Measurements from ENCODE around the gene OR6N2.

The OR6N2 gene

DNA sequence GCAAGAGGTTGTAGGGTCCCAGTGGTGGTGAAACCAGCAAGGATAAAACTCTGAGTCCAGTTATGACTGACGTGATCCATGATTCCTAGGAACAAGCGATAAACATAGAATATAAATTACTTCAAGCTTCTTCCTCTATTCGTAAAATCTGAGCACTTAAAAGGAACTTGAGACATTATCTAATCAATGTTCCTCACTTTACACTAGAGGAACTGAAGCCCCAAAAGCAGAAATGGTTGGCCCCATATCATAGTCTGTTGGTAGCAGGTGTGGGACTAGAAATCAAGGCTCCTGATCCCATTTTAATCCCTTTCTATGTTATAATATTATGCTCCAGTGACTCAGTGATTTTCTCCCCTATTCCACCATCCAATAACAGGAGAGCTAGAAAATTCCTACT lies 28.3 kb upstream of the OR6N2 start:
- H3K4me2 ChIP-seq (ENCODE audit: low read length), result no peak overlapping the region
- no peak overlapping the region for H3K4me3 ChIP-seq (ENCODE audit: low read length)
- H3K4me1 ChIP-seq (ENCODE audit: control insufficient read depth, insufficient read depth, low read length), result no peaks in the 10 kb centered on the region
- no peak overlapping the region for H3K9ac ChIP-seq (ENCODE audit: low read depth, low read length)
- H3K36me3 ChIP-seq (ENCODE audit: insufficient read depth, low read length), result no peaks in the 10 kb centered on the region
- H3K27me3 ChIP-seq (ENCODE audit: control insufficient read depth, insufficient read depth, low read length), result no peaks in the 10 kb centered on the region
- H3K9me3 ChIP-seq (replicated peaks; ENCODE audit: low read length), result no peaks in the 10 kb centered on the region

DNA sequence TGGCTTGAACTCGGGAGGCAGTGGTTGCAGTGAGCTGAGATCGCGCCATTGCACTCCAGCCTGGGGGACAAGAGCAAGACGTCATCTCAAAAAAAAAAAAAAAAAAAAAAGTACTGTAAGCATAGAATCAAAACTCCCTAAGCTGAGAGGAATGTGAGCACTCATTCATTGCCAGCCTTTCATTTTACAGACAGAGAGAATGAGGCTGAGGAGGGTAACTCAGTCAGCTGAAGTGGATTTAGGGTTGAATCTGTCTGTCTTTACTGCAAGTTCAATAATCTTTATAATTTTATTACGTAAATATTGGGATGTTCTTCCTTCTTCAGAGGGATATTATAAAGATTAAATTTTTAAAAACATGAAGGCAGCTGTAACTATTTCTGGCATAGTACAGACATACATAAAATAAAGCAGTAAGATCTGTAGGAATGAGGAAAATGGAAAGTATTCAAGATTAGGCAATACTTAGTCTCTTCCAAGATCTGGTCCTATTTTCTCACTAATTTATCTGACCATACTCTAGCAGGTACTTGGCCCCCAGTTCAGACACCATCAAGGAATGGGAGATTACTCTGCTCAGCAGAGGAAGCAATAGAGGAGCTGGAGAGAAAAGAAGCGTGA lies 26.0 kb upstream of the OR6N2 start:
- no peaks in the 10 kb centered on the region for H3K4me1 ChIP-seq (ENCODE audit: control insufficient read depth, insufficient read depth, low read length)
- H3K9ac ChIP-seq (ENCODE audit: low read depth, low read length), result no peak overlapping the region
- H3K4me3 ChIP-seq (ENCODE audit: low read length), result no peak overlapping the region
- H3K9me3 ChIP-seq (replicated peaks; ENCODE audit: low read length), result no peaks in the 10 kb centered on the region
- no peaks in the 10 kb centered on the region for H3K36me3 ChIP-seq (ENCODE audit: insufficient read depth, low read length)
- no peaks in the 10 kb centered on the region for H3K27me3 ChIP-seq (ENCODE audit: control insufficient read depth, insufficient read depth, low read length)
- H3K4me2 ChIP-seq (ENCODE audit: low read length), result no peak overlapping the region

DNA sequence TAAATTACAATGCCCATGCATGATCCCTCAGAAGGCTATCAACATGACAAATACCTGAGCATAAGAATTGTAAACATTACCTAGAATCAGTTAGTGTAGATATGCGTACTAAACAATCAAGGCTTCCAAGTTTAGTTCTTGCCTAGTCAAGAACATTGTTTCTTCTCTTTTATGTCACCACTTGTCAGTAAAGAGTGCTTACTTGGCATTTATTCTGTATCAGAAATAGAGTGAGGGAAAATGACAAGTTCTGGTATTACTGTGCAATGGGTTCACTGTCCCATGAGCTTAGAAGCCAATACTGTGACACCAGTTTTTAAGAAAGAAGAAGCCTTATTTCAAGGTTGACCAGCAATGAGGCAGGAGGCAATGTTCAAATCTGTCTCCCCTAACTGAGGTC lies 22.7 kb upstream of the OR6N2 start:
- H3K27me3 ChIP-seq (ENCODE audit: control insufficient read depth, insufficient read depth, low read length), result no peaks in the 10 kb centered on the region
- no peaks in the 10 kb centered on the region for H3K36me3 ChIP-seq (ENCODE audit: insufficient read depth, low read length)
- no peak overlapping the region for H3K4me3 ChIP-seq (ENCODE audit: low read length)
- no peak overlapping the region for H3K4me2 ChIP-seq (ENCODE audit: low read length)
- no peaks in the 10 kb centered on the region for H3K4me1 ChIP-seq (ENCODE audit: control insufficient read depth, insufficient read depth, low read length)
- no peak overlapping the region for H3K9ac ChIP-seq (ENCODE audit: low read depth, low read length)
- no peaks in the 10 kb centered on the region for H3K9me3 ChIP-seq (replicated peaks; ENCODE audit: low read length)

- Histone ChIP-seq H3K4me3 (ENCODE audit: low read length) (no peak overlapping the region), H3K9ac (ENCODE audit: low read depth, low read length) (no peak overlapping the region)
These were observed 20.4 kb upstream of the OR6N2 start for GRCh38 chr1:158801396-158801795.

GRCh38 chr1:158800526-158800925 lies 19.5 kb upstream of the OR6N2 start:
- no peak overlapping the region for H3K4me2 ChIP-seq (ENCODE audit: low read length)
- H3K9me3 ChIP-seq (replicated peaks; ENCODE audit: low read length), result no peaks in the 10 kb centered on the region
- H3K36me3 ChIP-seq (ENCODE audit: insufficient read depth, low read length), result no peaks in the 10 kb centered on the region
- H3K9ac ChIP-seq (ENCODE audit: low read depth, low read length), result no peak overlapping the region
- no peaks in the 10 kb centered on the region for H3K4me1 ChIP-seq (ENCODE audit: control insufficient read depth, insufficient read depth, low read length)
- H3K4me3 ChIP-seq (ENCODE audit: low read length), result no peak overlapping the region
- H3K27me3 ChIP-seq (ENCODE audit: control insufficient read depth, insufficient read depth, low read length), result no peaks in the 10 kb centered on the region

More at GRCh38 chr1:158801396-158801795, 20.4 kb upstream of the OR6N2 start:
- Histone ChIP-seq H3K9me3 (replicated peaks; ENCODE audit: low read length) (no peaks in the 10 kb centered on the region), H3K4me1 (ENCODE audit: control insufficient read depth, insufficient read depth, low read length) (no peaks in the 10 kb centered on the region), H3K4me2 (ENCODE audit: low read length) (no peak overlapping the region), H3K27me3 (ENCODE audit: control insufficient read depth, insufficient read depth, low read length) (no peaks in the 10 kb centered on the region), H3K36me3 (ENCODE audit: insufficient read depth, low read length) (no peaks in the 10 kb centered on the region)

GRCh38 chr1:158799689-158800088 lies 18.7 kb upstream of the OR6N2 start:
- no peaks in the 10 kb centered on the region for H3K4me1 ChIP-seq (ENCODE audit: control insufficient read depth, insufficient read depth, low read length)
- no peaks in the 10 kb centered on the region for H3K36me3 ChIP-seq (ENCODE audit: insufficient read depth, low read length)
- no peaks in the 10 kb centered on the region for H3K27me3 ChIP-seq (ENCODE audit: control insufficient read depth, insufficient read depth, low read length)
- no peaks in the 10 kb centered on the region for H3K9me3 ChIP-seq (replicated peaks; ENCODE audit: low read length)
- H3K4me2 ChIP-seq (ENCODE audit: low read length), result no peak overlapping the region
- H3K4me3 ChIP-seq (ENCODE audit: low read length), result no peak overlapping the region
- no peak overlapping the region for H3K9ac ChIP-seq (ENCODE audit: low read depth, low read length)

- no peak overlapping the region for H3K9ac ChIP-seq (ENCODE audit: low read depth, low read length)
- H3K36me3 ChIP-seq (ENCODE audit: insufficient read depth, low read length), result no peaks in the 10 kb centered on the region
- no peaks in the 10 kb centered on the region for H3K9me3 ChIP-seq (replicated peaks; ENCODE audit: low read length)
- H3K27me3 ChIP-seq (ENCODE audit: control insufficient read depth, insufficient read depth, low read length), result no peaks in the 10 kb centered on the region
- H3K4me2 ChIP-seq (ENCODE audit: low read length), result no peak overlapping the region
- no peaks in the 10 kb centered on the region for H3K4me1 ChIP-seq (ENCODE audit: control insufficient read depth, insufficient read depth, low read length)
- H3K4me3 ChIP-seq (ENCODE audit: low read length), result no peak overlapping the region
These were observed 17.5 kb upstream of the OR6N2 start for GRCh38 chr1:158798531-158798930.

GRCh38 chr1:158794247-158794646 lies 13.2 kb upstream of the OR6N2 start:
- Histone ChIP-seq H3K4me2 (ENCODE audit: low read length) (no peak overlapping the region), H3K27me3 (ENCODE audit: control insufficient read depth, insufficient read depth, low read length) (no peaks in the 10 kb centered on the region), H3K9me3 (replicated peaks; ENCODE audit: low read length) (no peaks in the 10 kb centered on the region), H3K4me3 (ENCODE audit: low read length) (no peak overlapping the region), H3K4me1 (ENCODE audit: control insufficient read depth, insufficient read depth, low read length) (no peaks in the 10 kb centered on the region), H3K9ac (ENCODE audit: low read depth, low read length) (no peak overlapping the region), H3K36me3 (ENCODE audit: insufficient read depth, low read length) (no peaks in the 10 kb centered on the region)

GRCh38 chr1:158793604-158794003 lies 12.6 kb upstream of the OR6N2 start:
- Histone ChIP-seq H3K9me3 (replicated peaks; ENCODE audit: low read length) (no peaks in the 10 kb centered on the region), H3K4me3 (ENCODE audit: low read length) (no peak overlapping the region), H3K27me3 (ENCODE audit: control insufficient read depth, insufficient read depth, low read length) (no peaks in the 10 kb centered on the region), H3K36me3 (ENCODE audit: insufficient read depth, low read length) (no peaks in the 10 kb centered on the region), H3K4me1 (ENCODE audit: control insufficient read depth, insufficient read depth, low read length) (no peaks in the 10 kb centered on the region), H3K4me2 (ENCODE audit: low read length) (no peak overlapping the region), H3K9ac (ENCODE audit: low read depth, low read length) (no peak overlapping the region)

- no peak within 1 kb of the TSS for H3K4me3 ChIP-seq (ENCODE audit: low read length)
- no peaks in the 10 kb centered on the region for H3K4me1 ChIP-seq (ENCODE audit: control insufficient read depth, insufficient read depth, low read length)
- no peaks in the 10 kb centered on the region for H3K36me3 ChIP-seq (ENCODE audit: insufficient read depth, low read length)
- H3K9ac ChIP-seq (ENCODE audit: low read depth, low read length), result no peak within 1 kb of the TSS
- H3K4me2 ChIP-seq (ENCODE audit: low read length), result no peak within 1 kb of the TSS
- no peaks in the 10 kb centered on the region for H3K27me3 ChIP-seq (ENCODE audit: control insufficient read depth, insufficient read depth, low read length)
- no peaks in the 10 kb centered on the region for H3K9me3 ChIP-seq (replicated peaks; ENCODE audit: low read length)
These were observed 8.8 kb downstream of the OR6N2 start, which contains the start of gene OR6N1 for GRCh38 chr1:158771950-158772866. OR6N1 (minus strand) TSS chr1:158772195; CDS start chr1:158766682, 5,513 bp downstream.

DNA sequence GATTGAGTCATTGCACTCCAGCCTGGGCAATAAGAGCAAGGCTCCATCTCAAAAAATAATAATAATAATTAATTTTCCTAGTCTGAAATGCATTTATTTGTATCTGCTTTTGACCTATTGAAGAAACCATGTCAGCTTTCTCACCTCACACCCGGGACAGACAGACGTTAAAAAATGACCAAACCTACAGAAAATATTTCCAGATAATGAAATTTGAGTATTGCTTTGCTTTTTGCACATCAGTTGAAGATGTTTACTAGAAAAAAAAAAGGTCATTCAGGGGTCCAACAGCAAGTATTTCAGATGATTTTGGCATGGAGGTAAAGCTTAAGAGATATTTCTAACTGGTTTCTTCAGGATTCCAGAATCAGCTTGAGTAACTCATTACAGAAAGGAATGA lies 26.6 kb downstream of the OR6N2 start, which contains the start of gene OR6K6:
TSS of gene OR6K6 (plus strand) at position 301 of the 400 bp plus-strand sequence. CDS start 168 bp downstream, outside the sequence.
- Histone ChIP-seq H3K4me1 (ENCODE audit: control insufficient read depth, insufficient read depth, low read length) (no peaks in the 10 kb centered on the region), H3K27me3 (ENCODE audit: control insufficient read depth, insufficient read depth, low read length) (no peaks in the 10 kb centered on the region), H3K36me3 (ENCODE audit: insufficient read depth, low read length) (no peaks in the 10 kb centered on the region), H3K9ac (ENCODE audit: low read depth, low read length) (no peak within 1 kb of the TSS), H3K9me3 (replicated peaks; ENCODE audit: low read length) (no peaks in the 10 kb centered on the region), H3K4me2 (ENCODE audit: low read length) (no peak within 1 kb of the TSS), H3K4me3 (ENCODE audit: low read length) (no peak within 1 kb of the TSS)

Measured in skeletal muscle satellite cell (primary cell).